PC-3 (cell line): ENCODE data around the gene DNAJC3. TPM values are rescaled to one million over a fixed set of nuclear protein-coding genes. Genes with fewer than 3 reads are reported as not detected.

Experiments used
- ATAC-seq: fragments of 200-7000 bp; cut with Tn5 transposase; 2 replicates; pipeline ENCODE4 v1.9.1; 2020; ENCODE audit warnings: mild to moderate bottlenecking, moderate library complexity
- BruUV-seq: library from RNA; stranded (reverse); fragments of 400-500 nt; replicated peaks from 2 replicates; lab custom pipeline; 2021; lab: Mats Ljungman, UMichigan
- CTCF ChIA-PET: fragments of 300-600 bp; sonication (Branson Sonifier 250); formaldehyde crosslinking; loops from one replicate; lab custom pipeline; 2022; ENCODE audit warnings: antibody characterized with exemption; lab: Charles Lee
- POLR2A ChIA-PET: fragments of 300-600 bp; sonication (Branson Sonifier 250); formaldehyde crosslinking; loops from one replicate; lab custom pipeline; 2022; ENCODE audit warnings: antibody characterized with exemption; ENCODE audit not compliant: unreplicated experiment; lab: Charles Lee
- DNase-seq: peaks from one replicate; pipeline ENCODE4 v3.0.0-alpha.2; 2015
- H2AFZ ChIP-seq: fragments of 300-600 bp; sonication (generic); 2 replicates; pipeline ENCODE4 v1.6.0; 2016; ENCODE audit warnings: antibody characterized with exemption, low read length
- H3F3A ChIP-seq: fragments of 300-600 bp; sonication (generic); one replicate; pipeline ENCODE4 v1.6.0; 2017; ENCODE audit warnings: antibody characterized with exemption, low read length, control low read depth, mild to moderate bottlenecking; ENCODE audit not compliant: unreplicated experiment
- H3K27ac ChIP-seq: fragments of 300-600 bp; sonication (generic); 2 replicates; pipeline ENCODE4 v1.5.1; 2016; ENCODE audit warnings: mild to moderate bottlenecking, low read length
- H3K27me3 ChIP-seq: fragments of 300-600 bp; sonication (generic); 2 replicates; pipeline ENCODE4 v1.6.1; 2016; ENCODE audit warnings: low read length, mixed read lengths
- H3K36me3 ChIP-seq: fragments of 300-600 bp; sonication (generic); 2 replicates; pipeline ENCODE4 v1.6.1; 2016; ENCODE audit warnings: low read depth, mixed run types, low read length, mixed read lengths
- H3K4me1 ChIP-seq: fragments of 300-600 bp; sonication (generic); 2 replicates; pipeline ENCODE4 v1.5.1; 2016; ENCODE audit warnings: low read length; ENCODE audit not compliant: insufficient read depth
- H3K4me2 ChIP-seq: fragments of 300-600 bp; sonication (generic); 2 replicates; pipeline ENCODE4 v1.6.0; 2016; ENCODE audit warnings: low read length
- H3K4me3 ChIP-seq: fragments of 300-600 bp; sonication (generic); 2 replicates; pipeline ENCODE4 v1.5.1; 2016; ENCODE audit warnings: mild to moderate bottlenecking, low read length, mixed read lengths
- H3K79me2 ChIP-seq: fragments of 300-600 bp; sonication (generic); 2 replicates; pipeline ENCODE4 v1.6.1; 2017; ENCODE audit warnings: low read length, mixed read lengths
- H3K9ac ChIP-seq: fragments of 300-600 bp; sonication (generic); 2 replicates; pipeline ENCODE4 v1.6.0; 2016; ENCODE audit warnings: mild to moderate bottlenecking, low read length
- H3K9me2 ChIP-seq: fragments of 300-600 bp; sonication (generic); replicated peaks from 2 replicates; pipeline ENCODE4 v1.6.1; 2016; ENCODE audit warnings: mixed run types, low read length, mixed read lengths
- H3K9me3 ChIP-seq: fragments of 300-600 bp; sonication (generic); 2 replicates; pipeline ENCODE4 v1.6.1; 2016; ENCODE audit warnings: low read length, mixed read lengths
- H4K20me1 ChIP-seq: fragments of 300-600 bp; sonication (generic); 2 replicates; pipeline ENCODE4 v1.6.1; 2016; ENCODE audit warnings: low read length, mixed read lengths
- CTCF ChIP-seq: fragments of 300-600 bp; sonication (generic); conservative IDR thresholded peaks from 2 replicates; pipeline ENCODE4 v1.5.1; 2017; ENCODE audit warnings: antibody characterized with exemption, low read depth, mild to moderate bottlenecking, low read length
- EZH2 ChIP-seq: fragments of 300-600 bp; sonication (generic); IDR thresholded peaks from one replicate; pipeline ENCODE4 v1.6.1; 2017; ENCODE audit warnings: antibody characterized with exemption, mild to moderate bottlenecking, low read length; ENCODE audit not compliant: unreplicated experiment
- EZH2phosphoT487 ChIP-seq: fragments of 300-600 bp; sonication (generic); IDR thresholded peaks from 2 replicates; pipeline ENCODE4 v1.6.1; 2018; ENCODE audit warnings: mild to moderate bottlenecking, antibody characterized with exemption, low read length, borderline replicate concordance
- intact Hi-C: fragments of 100-400 bp; cut with micrococcal nuclease; formaldehyde crosslinking; loops from 2 replicates; pipeline ENCODE4 v1.9.0; 2023
- total RNA-seq: library from RNA; depleted of rRNA; stranded (reverse); fragments of >200 nt; gene quantifications from 2 replicates; pipeline ENCODE4 v1.2.3, GENCODE V29; 2014

The DNAJC3 gene
- total RNA-seq, 1 experiment from 2014 or later = 20.5 TPM

GRCh38 chr13:95630593-95630992 is 46.3 kb upstream of the DNAJC3 start:
- no TSS peak for BruUV-seq
- H2AFZ ChIP-seq = no peak overlapping the region
- no peak overlapping the region for H3K9ac ChIP-seq
- no peak for TF ChIP-seq EZH2phosphoT487
- no peak for TF ChIP-seq EZH2
- no peak for TF ChIP-seq CTCF
- no peaks in the 10 kb centered on the region for H3K79me2 ChIP-seq
- H3K4me3 ChIP-seq = no peak overlapping the region
- no peaks in the 10 kb centered on the region for H3K4me1 ChIP-seq
- H3K36me3 ChIP-seq = peaks cover 7% of the 10 kb centered on the region; the same call in 1 of the 2 replicates
- H3K9me3 ChIP-seq = peaks cover 8% of the 10 kb centered on the region; the same call in 1 of the 2 replicates
- H3K27me3 ChIP-seq = no peaks in the 10 kb centered on the region
- H3F3A ChIP-seq = no peaks in the 10 kb centered on the region
- intact Hi-C loops = no loop called here
- H3K27ac ChIP-seq = no peak overlapping the region
- CTCF ChIA-PET = no interaction called here
- H3K9me2 ChIP-seq = no peaks in the 10 kb centered on the region
- POLR2A ChIA-PET = no interaction called here
- no peak overlapping the region for H3K4me2 ChIP-seq
- DNase-seq (no peak), ATAC-seq (no peak)
- H4K20me1 ChIP-seq = no peaks in the 10 kb centered on the region

GRCh38 chr13:95636853-95637252 is 40.1 kb upstream of the DNAJC3 start:
- TF ChIP-seq EZH2 = no peak
- no peak for TF ChIP-seq EZH2phosphoT487
- no peak for TF ChIP-seq CTCF
- ChIA-PET POLR2A (no interaction called here), CTCF (no interaction called here)
- H2AFZ ChIP-seq = no peak overlapping the region
- no peaks in the 10 kb centered on the region for H3K36me3 ChIP-seq
- no TSS peak for BruUV-seq
- no peak overlapping the region for H3K27ac ChIP-seq
- H3K4me1 ChIP-seq = no peaks in the 10 kb centered on the region
- no peak for DNase-seq
- no peaks in the 10 kb centered on the region for H4K20me1 ChIP-seq
- H3K9me3 ChIP-seq = no peaks in the 10 kb centered on the region
- intact Hi-C loops = no loop called here
- ATAC-seq = no peak
- no peaks in the 10 kb centered on the region for H3K9me2 ChIP-seq
- no peak overlapping the region for H3K9ac ChIP-seq
- no peaks in the 10 kb centered on the region for H3K27me3 ChIP-seq
- H3F3A ChIP-seq = no peaks in the 10 kb centered on the region
- H3K4me3 ChIP-seq = no peak overlapping the region
- no peaks in the 10 kb centered on the region for H3K79me2 ChIP-seq
- H3K4me2 ChIP-seq = no peak overlapping the region

GRCh38 chr13:95641291-95642027 is 35.5 kb upstream of the DNAJC3 start:
- Histone ChIP-seq H3K9ac (no peak overlapping the region), H3K4me2 (no peak overlapping the region), H3K27me3 (no peaks in the 10 kb centered on the region), H3K9me3 (no peaks in the 10 kb centered on the region), H2AFZ (no peak overlapping the region), H3K79me2 (no peaks in the 10 kb centered on the region), H3K4me3 (no peak overlapping the region), H3K4me1 (peaks cover 4% of the 10 kb centered on the region), H3F3A (no peaks in the 10 kb centered on the region), H3K27ac (no peak overlapping the region), H3K36me3 (no peaks in the 10 kb centered on the region), H3K9me2 (no peaks in the 10 kb centered on the region), H4K20me1 (no peaks in the 10 kb centered on the region)
- BruUV-seq = no TSS peak
- ATAC-seq (no peak), DNase-seq (no peak)
- POLR2A ChIA-PET = no interaction called here
- CTCF ChIA-PET = no interaction called here
- TF ChIP-seq CTCF = no peak
- TF ChIP-seq EZH2phosphoT487 = no peak
- TF ChIP-seq EZH2 = no peak
- intact Hi-C loops = no loop called here
